CD4-positive, alpha-beta T cell treated with Interferon alpha-2 for 1 hour (primary cell): ENCODE results near the gene ZNF462.

Experiments used
- DNase-seq, 2 donors: peaks; one replicate each; pipeline ENCODE4 v3.0.0-alpha.2; 2020 to 2022

Gene ZNF462

DNA sequence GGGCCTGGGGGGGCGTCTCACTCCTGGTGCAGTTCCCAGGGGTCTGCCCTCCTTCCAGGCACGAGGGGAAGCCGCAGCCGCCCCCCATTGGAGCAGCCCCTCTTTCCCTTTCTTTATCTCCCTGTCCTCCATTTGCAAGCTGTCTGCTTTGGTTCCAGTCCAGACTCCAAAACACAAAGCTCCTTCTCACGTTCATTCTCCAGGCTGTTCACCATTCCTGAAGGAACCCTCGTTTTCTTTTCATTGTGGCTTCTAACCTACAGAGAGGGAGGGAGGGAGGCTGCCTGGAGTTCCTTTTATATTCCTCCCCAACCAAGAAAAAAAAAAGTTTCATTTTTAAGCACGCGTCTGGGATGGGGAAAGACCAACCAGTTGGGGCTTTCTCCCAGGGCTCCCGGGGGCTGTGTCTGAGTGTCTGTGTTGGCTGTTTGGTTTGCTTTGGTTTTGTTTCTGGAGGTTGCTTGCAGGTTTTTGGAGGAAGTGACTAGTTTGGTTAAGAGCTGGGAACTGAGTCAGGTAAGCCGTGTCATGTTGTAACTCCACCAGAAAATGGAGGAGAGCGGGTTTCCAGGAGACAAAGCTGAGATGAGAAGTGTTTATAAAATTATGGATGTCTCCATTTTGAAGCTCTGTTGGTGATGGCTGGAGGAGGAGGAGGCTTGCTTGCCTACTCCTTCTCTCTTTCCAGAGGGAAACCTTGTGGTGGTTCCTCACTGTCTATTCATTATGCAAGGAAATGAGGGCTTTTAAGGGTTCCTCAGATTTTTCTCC is 1.6 kb downstream of the ZNF462 start:
- no peak for DNase-seq

DNA sequence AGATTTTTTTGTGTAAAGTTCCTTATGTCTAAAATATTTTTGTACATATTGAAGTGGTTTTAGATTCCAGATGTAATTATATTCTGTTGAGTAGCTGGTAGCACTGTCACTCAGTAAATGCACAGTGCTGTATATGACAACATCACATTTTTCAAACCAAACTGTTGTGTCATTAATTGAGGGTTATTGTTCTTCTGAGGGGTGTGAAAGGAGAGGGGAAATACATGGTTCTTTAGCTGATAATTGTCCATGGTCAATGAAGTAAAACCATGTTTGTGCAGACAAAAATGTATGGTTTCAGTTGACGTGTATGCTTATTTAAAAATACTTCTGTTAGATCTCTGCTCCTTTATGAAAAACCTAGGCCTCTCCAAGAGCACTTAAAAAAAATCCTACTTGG is 3.3 kb downstream of the ZNF462 start:
- DNase-seq, result no peak

DNA sequence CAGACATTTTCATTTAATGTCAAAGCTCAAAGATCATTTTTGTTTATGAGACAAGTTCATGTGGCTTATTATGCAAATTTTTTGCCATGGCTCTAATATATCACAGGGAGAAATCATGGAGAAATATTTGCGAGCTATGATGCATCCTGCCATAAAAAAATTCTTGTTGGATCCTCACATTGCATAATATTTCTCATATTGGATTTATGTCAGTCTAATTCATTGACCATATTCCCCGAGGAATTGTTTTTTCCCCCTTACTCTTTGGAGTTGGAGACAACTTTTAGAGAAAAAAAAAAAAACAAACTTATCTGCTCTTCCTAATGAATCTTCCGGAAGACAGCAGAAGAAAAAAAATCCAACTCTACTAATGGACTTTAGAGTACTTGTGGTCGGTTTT is 4.3 kb downstream of the ZNF462 start:
- DNase-seq, result no peak

DNA sequence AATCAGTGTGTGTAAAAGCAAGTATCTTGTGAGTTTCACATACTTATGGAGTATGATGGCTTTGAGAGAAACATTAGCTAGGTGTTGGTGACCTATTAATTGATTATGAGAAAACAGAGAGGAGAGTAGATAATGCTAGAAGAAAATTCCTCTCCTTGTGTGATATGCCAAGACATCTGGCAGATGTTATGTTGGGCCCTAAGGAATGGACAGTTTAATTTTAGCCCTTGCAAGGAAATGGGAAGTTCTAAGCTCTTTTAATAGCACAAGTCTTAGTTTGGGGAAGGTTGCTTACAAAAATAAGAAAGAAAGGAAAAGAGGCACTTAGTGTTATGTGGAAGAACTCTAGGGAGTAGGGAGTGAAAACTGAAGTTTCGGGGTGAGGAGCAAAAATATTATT is 5.1 kb downstream of the ZNF462 start:
- DNase-seq, result no peak

DNA sequence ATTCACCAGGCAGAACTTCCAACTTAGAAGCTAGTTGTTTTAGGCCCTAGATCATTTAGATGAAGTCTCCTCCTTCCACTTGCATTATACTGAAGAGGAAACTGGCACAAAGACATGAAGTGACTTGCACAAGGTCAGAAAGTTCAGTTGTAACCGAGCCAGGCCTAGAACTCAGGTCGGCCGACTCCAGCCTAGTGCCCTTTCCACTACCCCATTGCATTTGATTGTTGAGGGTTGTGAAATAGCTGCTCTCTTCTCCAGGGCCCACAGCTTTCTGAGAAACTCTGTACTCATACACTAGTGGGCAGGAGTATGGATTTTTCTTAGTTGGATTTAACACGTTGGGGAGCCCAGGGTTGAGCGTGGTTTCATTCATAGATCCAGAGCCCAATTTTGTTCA is 5.6 kb downstream of the ZNF462 start:
- DNase-seq, result no peak

DNA sequence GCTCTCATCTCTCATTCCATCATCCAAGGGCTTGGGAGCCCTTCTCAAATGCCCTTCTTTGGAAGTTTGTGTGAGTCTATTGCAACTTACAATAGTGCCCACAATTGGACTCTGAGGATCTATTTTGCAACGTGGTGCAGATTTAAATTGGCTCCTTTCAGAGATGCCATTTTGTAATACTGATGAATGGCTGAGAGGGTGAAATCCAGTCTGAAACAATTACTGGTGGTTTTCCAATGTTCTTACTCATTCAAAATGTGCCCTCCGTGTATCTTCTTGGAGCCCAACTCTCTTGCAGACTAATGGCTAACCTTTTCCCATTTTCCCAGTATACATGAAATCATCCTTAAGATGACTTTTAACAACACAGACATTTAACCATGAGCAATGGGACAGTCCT is 6.1 kb downstream of the ZNF462 start:
- DNase-seq, result no peak

DNA sequence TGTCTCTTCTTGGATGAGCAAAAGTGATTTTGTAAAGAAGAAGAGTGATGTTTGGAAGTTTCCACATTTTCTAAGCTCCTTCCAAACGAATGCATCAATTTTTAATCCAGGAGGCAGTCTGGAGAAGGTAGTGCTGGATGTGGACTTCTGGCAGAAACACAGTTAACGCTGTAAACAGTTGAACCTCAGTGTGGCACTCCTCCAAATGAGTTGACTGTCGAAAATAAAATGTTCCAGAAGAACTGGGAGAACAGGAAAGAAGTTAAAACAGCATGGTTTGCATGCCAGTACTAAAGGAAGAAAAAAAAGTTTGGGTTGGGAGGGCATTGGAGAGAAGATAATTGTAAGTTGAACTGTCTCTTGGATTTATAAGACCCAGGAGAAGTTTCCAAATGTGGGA is 6.5 kb downstream of the ZNF462 start:
- DNase-seq, result no peak

DNA sequence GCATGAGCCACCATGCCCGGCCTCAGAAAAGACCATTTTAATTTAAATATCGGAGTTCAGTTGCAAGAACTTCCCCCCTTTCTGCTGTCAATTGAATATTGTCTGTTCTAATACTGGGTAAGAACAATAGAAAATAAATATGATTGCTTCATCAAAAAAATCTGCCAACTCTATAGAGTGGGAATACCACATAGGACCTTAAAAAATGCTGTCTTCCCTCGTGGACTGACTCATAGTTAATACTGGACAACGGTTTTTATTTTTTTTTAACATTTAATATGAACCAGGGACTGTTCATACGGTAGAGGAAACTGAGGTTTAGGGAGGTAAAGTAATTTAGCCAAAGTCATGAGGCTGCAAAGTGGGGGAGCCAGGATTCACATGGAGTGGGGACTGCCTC is 9.7 kb downstream of the ZNF462 start:
- DNase-seq, result no peak

DNA sequence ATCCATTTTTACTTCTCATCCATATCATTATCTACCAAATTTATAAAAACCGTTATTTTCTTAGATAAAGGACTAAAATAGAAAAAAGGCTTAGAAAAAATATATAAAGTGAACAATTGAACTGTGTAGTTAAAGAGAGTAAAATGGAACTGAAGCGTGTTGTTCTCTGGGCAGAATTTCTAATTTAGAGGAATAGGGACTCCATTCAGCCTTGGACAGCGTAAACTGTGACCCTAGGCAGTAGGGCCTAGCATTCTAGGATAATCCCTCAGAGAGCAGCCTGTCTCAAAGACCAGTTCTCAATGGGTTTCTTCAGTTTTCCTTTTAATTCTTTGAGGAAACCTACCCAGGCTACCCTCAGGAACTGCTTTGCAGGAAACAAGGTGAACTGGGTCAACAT is 11.1 kb downstream of the ZNF462 start:
- no peak for DNase-seq

DNA sequence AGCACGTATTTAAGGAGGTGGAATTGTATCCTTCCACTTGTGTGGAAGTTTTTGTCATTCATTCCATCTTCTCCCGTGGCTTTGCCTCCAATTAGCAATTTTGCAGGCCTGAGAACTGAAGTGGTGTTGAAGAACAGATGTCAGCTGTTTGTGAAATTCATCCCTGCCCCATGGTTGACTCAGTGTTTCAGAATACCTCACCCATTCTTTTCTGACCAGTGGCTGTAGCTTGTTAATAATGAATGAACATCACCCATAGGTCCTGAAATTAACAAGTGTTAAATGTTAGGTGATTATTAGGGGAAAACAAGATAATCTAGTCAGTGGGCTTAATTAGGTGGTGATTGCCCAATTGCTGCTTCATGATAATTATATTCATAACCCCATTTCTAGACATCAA is 11.7 kb downstream of the ZNF462 start:
- no peak for DNase-seq

DNA sequence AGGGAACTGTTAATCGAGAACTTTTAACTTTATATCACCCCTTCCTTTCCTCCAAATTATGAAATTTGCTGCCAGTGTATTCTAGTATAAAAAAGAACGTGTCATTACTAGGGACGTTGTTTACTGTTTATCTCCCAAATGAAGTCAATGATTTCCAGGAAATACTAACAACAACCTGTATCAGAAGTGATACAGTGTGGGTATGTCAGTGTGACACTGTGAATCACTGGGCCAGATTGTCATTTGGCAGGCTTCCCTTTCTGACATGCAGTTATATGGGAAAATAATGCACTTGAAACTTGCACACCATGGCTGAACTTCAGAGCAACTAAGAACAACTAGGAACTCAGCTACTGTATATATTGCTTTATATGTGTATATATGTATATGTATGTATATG is 12.6 kb downstream of the ZNF462 start:
- no peak for DNase-seq

DNA sequence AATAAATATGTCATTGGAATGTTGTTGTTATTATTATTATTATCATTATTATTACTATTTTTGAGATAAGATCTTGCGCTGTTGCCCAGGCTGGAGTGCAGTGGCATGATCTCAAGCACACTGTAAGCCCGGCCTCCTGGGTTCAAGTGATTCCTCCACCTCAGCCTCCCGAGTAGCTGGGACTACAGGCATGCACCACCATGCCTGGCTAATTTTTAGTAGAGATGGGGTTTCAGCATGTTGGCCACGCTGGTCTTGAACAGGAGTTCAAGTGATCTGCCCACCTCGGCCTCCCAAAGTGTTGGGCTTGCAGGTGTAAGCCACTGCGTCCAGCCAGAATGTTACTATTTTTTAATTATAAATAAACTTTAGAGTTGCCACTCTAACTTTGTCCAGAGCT is 14.4 kb downstream of the ZNF462 start:
- no peak for DNase-seq

DNA sequence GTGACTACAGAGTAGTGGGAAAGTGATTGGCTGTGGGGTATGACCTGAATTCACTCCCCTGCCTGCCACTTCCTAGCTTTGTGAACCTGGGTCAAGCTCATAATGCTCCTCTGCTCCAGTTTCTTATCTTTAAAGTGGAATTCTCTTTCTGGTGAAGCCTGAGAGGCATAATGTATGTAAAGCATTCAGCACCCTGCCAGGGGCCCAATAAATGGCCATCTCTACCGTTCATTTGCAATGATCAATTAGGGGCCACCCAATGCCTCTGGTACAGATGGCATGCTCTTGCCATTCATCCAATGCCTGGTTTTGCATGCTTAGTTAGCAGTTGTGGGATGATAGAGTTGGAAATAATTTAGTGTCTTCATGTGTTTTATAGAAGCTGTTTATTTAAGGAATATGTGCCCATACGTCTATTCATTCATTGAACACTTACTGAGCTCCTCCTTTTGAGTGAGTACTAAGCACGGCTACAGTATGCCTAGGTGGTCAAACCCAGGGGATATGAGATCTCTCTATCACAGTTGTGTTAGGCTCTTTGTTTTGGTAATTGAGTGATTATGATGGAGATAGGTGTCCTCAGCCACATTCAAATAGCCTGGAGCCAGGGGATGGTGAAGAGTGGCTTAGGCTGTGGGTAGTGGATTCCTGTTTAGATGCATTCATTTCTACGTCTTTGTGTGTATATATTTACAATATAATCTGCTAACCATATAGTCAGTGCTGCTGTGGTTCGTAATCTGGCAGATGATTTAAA is 15.3 kb downstream of the ZNF462 start:
- DNase-seq, result no peak

DNA sequence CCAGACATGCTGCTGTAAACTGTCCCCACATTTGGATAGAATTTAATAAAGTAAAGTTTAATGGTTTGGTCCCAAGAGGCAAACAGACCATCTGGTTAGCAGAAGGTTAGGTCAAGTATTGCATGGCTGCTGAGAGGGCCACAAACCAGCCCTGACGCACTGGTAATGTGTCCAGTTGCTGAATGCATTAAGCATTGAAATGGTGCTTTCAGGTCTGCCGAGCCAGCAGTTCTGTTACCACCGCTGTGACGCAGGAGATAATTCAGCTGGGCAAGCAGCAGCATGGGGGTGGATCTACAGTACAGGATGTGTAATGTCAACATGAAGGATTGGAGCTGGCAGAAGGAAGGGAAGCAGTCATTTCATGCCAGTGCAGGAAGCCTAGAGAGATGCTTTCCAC is 16.0 kb downstream of the ZNF462 start:
- no peak for DNase-seq

DNA sequence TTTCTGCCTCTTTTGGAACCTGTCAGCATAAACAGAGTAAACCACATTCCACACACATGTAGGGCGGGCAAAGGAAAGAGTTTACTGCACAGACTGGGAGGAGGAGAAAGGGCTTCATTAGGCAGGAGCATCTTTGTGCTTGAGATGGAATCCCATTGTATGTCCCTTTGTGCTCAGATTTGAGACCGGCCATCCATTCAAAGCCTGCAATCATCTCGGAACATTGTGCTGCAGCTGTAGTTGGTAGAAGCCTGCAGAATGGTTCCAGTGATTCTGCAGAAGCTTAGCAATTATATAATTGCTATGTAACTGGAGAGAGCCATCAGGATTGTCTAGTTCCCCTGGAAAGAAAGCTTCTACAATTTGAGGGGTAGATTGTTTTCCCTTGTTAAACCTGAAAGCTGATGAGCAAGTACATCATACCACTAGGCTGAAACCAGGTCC is 16.5 kb downstream of the ZNF462 start:
- DNase-seq, result no peak

DNA sequence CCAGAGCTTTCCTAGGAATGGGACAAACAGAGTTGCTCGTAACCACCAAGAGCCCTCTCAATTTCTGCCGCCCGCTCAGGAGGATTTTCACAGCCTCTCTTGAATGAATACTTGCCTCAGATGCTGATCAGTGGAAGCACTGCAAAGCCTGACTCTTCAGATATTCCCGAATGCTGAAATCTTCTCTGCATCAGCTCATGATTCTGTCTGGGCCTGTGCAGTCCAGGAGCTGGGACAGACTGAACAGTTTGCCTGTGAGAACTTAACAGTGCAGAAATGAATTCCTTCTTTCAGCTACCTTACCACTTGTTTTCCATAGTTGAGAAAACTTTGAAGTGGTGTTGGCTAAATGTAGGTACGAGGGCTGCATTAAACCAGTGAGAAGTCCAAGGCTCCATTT is 17.1 kb downstream of the ZNF462 start:
- DNase-seq, result no peak

DNA sequence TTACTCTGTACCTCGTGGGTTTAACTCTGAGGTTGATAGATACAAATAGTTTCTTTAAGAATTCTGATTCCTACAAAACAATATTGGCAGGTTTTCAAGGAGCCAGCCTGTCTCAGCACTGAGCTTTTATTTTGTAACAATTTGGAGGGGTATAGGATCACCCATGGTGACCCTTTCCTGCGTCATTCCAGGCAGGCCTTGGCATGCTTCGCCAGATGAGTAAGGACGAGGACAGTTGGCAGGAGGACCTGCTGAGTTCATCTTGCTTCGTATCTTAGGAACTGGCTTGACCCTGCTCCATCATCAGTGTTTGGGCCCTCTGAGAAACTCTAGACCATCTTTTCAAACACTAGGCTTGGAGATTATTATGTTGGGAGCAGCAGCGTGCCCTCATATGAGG is 17.9 kb downstream of the ZNF462 start:
- no peak for DNase-seq

DNA sequence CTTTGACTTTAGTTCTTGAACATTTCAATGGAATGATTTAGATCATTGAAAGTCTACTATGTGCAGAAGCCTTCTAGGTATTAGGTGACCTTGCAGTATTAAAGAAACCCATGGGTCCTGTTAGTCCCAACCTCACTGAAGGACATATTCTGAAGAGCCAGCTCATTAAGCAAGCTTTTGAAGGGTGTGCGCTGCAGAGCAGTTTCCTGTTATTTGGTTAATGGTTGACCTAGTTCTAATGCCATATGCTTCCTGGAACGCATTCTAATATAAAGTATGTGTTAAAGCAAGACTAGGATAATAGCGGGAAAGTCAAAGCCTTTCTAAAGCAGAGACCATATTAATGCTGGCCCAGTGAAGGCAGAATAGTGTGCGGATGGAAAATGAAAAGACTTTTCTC is 20.1 kb downstream of the ZNF462 start:
- DNase-seq, result no peak

DNA sequence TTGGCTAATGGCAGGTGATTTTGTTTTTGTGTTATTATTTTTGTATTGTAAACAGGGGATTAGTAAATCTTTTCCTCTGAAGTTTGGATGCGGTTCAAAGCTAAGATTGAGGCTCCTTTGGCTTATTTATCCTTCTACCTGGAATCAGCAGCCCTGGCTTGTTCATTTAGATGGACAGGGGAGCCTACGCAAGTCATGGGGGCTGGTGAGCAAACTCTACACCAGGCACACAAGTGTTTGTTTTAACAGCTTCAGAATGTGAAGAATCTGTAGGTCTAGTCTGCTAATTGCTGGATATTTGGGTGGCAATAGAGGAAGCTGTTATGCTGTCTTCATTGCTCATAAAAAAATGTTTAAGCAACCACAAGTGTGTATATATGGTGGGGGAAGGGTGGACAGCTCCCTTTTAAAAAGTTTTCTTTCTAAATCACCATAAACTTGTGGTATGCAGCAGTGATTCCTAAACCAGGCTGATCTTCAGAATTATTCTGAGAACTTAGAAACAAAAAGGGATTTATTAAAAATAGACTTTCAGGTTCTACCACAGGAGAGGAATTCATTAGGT is 20.7 kb downstream of the ZNF462 start:
- no peak for DNase-seq

DNA sequence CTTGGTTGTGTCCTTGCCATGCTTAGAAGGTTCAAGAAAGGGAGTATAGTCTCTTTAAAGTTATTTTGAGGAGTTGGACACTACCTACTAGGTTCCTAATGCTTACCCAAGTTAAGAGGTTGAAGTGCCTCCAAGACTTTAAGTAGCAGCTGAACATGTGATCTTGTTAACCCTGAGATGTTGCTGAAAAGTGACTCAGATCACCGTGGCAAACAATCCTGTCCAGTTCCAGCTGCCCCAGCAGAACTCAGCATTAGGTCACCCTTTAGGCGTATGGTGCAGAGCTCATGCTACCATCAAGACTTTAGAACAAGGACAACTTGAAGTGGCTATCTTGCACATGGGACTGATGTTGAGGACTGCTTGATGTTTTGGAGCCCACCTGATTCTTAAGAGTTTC is 22.5 kb downstream of the ZNF462 start:
- DNase-seq, result no peak

DNA sequence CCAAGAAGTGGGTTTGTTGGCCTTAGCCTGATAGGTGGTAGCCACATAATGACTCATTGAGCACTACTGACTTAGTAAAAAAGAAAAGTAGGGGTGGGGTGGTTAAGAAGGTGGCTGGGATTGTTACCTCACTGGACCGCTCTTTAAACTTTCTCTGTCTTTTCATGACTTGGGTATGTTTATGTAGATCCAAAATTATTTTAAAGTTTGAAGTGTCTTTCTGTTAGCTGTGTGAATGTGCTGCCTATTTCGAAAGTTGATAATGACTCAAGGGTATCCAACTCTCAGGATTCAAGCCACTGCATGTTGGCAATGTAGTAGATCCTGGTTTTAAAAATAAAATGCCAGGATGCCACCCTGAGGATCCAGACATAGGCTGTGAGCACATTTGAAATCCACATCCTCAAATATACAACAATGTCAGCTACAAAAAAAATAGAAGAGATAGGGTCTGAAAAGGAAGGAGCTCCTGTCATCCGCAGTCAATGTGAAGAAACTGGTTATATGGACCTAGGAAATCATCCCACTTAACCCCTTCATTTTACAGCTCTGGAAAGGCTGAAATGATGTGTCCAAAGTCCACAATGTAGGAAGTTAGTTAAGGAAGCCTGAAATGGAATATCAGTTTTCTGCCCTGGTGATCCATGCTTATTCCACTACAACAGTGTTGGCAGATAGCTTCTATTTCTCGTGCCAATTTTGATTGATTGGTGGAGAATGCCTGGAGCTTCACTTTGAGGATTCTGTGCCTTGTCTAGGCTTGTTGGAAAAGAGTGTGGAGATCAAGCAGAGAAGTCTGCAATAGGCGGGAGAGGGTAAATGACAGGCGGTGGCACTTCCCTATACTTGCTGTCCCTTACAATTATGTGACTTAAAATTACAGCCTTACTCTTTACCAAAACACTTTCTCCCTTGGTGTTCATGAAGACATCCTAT is 23.4 kb downstream of the ZNF462 start:
- DNase-seq, result no peak

DNA sequence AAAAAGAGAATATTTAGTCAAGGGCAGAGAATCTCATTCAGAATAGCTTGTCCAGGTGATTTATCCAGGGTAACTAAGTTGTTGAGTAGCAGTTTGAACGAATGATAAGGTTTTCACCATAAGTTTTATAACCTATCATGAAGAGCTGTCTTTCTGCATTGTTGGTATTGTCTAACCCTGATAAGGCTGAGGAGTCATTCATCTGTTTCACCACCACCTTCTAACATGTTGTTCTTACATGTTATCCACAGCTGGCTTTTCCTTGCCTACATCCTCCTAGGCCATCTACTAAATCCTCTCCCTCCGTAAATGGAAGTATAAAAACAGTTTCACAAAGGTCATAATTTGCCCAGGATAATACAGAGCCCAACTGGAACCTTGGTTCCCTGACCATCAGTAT is 24.1 kb downstream of the ZNF462 start:
- DNase-seq, result no peak

DNA sequence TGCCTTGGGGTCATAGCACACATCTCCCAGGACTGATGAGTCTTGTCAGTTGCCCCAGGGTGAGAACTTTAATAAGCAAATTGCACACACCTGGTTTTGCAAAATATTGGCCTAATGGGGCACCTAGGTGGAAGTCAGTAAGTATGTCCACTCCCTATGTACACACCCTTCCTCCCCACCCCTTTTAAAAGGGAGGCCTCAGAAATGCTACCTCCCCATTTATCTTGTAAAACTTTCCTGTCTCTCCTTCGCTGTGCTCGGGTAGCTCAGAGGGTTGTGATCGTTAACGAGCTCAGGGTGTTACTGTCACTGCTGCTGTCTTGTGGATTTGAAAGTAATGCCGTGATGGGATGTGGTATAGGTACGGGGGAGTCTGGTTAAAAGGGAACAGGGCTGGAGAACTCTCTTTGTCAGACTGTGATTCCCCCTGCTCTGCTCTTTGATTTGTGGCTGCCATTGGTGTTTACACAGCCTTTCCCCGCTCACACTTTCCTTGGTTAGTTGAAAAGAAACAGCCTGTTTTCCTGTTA is 26.2 kb downstream of the ZNF462 start:
- DNase-seq, result no peak
